NCI-H1105 (cell line): Measurements from ENCODE around the gene CCNE1.
A peak's percentile ranks its signal among the peaks of the same experiment; 100 is the strongest.

Experiments
- DNase-seq: peaks from one replicate; lab custom pipeline; 2025; lab: John Stamatoyannopoulos, UW

The CCNE1 gene

DNA sequence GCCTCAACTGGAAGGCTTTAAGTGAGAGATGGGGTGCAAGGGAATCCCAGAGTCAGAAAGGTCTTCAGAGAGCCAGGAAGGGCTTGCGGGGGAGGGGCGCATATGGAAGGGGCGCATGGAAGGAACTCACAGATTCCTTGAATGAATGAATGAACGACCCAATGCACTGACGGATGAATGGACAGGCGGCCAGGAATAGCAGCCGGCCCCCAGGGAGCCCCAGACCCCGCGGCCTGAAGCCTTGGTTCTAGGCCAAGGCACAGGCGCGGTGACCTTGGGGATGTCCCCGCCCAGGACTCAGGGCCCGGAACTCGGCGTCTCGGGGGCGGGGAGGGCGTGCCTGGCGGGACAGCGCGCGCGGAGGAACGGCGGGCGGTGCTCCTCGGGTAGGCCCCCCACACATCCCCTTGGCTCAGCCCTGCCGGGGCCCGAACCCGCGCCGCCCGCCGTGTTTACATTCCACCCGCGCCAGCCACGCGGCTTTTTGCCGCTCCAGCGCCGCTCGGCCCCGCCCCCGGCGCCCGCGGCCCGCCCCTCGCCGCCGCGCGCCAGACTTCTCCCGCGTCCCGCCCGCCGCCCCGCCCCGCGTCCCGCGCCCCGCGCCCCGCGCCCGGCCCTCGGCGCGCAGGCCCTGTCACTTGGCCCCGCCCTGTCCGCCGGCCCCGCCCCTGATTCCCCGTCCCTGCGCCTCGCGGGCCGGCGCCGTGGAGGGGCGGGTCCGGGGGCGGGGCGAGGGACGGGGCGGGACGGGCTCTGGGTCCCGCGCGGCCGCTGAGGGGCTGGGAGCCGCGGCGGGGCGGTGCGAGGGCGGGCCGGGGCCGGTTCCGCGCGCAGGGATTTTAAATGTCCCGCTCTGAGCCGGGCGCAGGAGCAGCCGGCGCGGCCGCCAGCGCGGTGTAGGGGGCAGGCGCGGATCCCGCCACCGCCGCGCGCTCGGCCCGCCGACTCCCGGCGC is at the start of gene CCNE1:
Gene CCNE1, plus strand, starts transcription at position 867 of the 955 bp plus-strand sequence. CDS start 565 bp downstream, outside the sequence.
- DNase-seq = peak; percentile 82

- no peak for DNase-seq
Measured at GRCh38 chr19:29763196-29763595, 48.6 kb upstream of the CCNE1 start.

DNA sequence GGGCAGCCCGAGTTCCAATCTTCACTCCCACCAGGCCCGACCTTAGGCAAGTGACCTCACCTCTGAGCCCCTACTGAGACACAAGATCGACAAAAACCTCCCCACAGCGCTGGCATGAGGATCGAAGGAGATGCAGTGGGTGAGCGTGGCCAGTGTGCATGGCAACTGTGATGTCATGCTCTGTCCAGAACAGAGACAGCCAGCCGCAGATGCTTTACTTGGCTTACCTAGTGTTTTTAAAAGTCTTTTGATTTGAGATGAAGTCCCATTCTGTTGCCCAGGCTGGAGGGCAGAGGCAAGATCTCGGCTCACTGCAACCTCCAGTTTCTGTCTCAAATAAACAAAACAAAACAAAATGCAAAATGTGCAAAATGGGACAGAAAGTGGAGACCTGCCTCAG is 47.4 kb upstream of the CCNE1 start:
- DNase-seq = no peak

- DNase-seq = no peak
Measured at GRCh38 chr19:29766100-29766499, 45.7 kb upstream of the CCNE1 start.

- no peak for DNase-seq
Measured at GRCh38 chr19:29767039-29767735, 44.6 kb upstream of the CCNE1 start.

- no peak for DNase-seq
Measured at GRCh38 chr19:29768166-29768565, 43.6 kb upstream of the CCNE1 start.

DNA sequence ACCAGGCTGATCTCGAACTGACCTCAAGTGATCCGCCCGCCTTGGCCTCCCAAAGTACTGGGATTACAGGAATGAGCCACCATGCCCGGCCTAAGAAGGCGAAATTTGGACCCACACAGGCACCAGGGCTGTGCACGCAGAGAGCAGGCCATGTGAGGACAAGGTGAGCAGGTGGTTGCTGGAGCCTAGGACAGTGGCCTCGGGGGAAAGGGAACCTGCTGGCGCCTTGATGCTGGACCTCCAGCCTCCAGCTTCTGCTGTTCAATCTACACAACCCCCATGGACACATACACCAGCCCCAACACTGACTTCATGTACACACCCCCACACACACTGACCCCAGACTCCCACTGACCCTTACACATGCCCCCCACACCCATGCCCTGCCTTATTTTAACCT is 41.8 kb upstream of the CCNE1 start:
- no peak for DNase-seq

DNA sequence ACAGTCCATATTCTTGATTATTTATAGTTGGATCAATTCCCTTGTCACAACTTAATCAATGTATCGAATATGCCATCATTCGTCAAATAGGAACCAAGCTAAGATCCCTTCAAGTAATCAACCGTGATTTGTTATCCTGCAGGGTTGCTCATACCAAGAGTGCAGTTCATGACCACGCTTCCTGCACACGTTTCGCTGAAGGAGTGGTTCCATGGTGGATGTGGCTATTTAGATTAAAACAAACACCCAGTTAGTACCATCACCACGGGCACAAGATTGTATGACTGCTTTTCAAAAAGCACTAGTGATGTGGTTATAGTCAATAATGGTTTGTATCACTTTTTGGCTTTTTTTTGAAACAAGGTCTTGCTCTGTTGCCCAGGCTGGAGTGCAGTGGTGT is 41.1 kb upstream of the CCNE1 start:
- DNase-seq = no peak

- peak; percentile 39 for DNase-seq
Measured at GRCh38 chr19:29771708-29772414, 39.9 kb upstream of the CCNE1 start.

- no peak for DNase-seq
Measured at GRCh38 chr19:29772696-29773095, 39.1 kb upstream of the CCNE1 start.

- DNase-seq = no peak
Measured at GRCh38 chr19:29773141-29773540, 38.6 kb upstream of the CCNE1 start.

DNA sequence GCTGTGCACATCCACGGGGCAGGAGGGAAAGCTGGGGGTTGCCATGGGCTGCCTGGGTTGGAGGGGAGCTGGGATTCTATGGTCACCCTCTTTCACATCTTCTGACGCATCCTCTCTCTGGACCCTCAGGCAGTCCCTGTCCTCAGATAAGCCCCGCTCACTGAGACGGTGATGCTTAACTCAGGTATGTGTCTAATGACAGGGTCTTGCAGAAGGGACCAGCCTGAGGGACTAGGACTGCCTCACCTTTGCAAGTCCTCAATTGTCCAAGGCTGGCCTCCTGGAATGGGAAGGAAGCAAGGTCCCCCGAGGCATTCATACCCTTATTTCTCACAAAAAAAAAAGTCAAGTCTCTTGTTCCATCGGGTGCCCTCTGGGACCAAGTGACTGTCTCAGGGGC is 37.7 kb upstream of the CCNE1 start:
- DNase-seq = no peak

- DNase-seq = no peak
Measured at GRCh38 chr19:29777781-29778309, 33.9 kb upstream of the CCNE1 start.

DNA sequence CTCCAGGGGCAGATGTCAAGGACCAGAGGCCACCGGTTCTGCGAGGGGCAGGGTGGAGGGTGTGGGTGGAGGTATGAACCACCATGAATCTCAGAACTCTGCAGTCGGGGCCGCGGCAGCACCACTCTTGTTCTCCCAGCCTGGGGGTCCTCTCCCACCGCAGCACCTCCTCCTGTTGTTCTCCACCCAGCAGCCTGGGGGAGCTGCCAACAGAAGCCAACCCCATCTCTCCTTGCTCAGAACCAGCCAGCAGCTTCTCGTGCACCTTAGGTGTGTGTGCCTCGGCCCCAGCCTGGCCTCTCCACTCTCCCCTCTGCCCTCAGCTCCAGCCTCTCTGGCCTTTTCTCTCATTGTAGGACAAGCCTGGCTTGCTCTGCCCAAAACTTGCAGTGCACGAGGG is 31.9 kb upstream of the CCNE1 start:
- DNase-seq = no peak

DNA sequence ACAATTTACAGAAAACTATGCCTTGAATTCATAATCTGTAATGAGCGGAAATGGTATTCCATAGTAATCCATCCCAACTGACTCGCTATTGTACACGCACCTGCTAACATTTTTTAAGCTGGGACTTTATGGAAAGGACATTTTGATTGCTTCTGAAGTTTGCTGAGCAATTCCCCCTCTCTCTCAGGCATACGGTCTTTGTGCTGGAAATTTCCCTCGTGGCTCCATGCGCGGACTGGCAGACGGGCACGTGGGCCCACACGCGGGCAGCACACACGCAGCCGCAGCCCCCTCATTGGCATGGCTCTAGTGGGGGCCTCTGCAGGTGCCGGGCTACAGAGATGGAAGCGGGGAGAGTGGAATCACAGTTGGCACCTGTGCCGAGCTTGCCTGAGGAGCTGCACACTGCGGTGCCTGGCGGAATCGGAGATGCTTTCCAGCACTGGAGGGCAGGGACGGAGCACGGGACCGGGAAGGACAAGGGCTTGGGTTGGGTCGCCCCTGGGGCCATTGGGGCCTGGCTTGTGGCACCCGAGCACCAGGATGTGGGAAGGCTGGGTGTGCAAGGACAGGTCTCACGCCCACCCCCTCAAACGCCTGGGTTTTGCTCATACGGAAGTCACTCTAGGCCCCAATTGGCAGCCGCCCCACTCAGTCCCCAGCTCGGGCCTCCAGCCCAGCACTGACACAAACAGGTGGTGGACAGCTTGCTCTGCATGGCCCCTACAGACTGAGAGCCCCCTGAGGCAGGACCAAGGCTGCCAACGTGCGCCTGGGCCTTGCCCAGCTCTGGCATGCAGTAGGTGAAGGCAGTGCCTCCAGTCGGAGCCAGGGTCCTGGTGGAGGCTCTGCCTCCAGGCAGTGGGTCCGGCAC is 30.2 kb upstream of the CCNE1 start:
- DNase-seq = no peak

DNA sequence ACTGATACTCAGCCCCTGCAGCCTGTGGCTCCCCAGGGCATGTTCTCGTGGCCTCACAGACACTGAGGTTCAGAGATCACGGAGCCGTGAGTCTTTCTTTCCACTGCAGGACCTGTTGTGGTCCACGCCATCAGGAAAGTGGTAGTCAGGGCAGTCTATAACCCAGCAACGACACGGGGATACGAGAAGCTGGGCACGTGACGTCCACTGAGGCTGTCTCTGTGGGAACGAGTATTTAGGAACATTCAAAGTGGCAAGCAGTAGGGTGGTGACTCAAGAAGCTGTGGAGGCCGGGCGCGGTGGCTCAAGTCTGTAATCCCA is 29.6 kb upstream of the CCNE1 start:
- no peak for DNase-seq

- DNase-seq = no peak
Measured at GRCh38 chr19:29783627-29784190, 28.1 kb upstream of the CCNE1 start.

- DNase-seq = no peak
Measured at GRCh38 chr19:29784598-29785223, 27.1 kb upstream of the CCNE1 start.

DNA sequence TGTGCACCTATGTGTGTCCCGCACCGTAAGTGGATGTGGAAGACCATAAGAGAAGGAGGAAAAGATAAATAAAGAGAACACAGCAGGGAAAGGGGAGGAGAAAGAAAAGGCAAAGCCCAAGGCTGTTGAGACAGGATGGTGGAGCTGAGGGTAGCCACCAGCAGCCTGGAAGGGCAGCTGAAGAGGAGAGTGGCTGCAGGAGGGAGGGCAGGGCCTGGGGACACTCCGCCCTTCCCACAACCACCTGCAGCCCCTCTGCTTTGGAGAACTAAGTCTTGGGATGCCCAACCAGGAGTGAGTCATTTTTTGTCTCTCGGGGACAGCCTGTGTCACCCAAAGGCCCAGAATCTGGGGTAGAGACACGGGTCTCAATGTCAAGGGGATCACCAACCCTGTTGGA is 26.4 kb upstream of the CCNE1 start:
- no peak for DNase-seq

- DNase-seq = no peak
Measured at GRCh38 chr19:29785955-29786589, 25.7 kb upstream of the CCNE1 start.
